ENCODE data around the gene DENND2A. TPM values are rescaled to one million over a fixed set of nuclear protein-coding genes. Genes with fewer than 3 reads are reported as not detected.
A peak's percentile ranks its signal among the peaks of the same experiment; 100 is the strongest.

Gene DENND2A
- total and polyA plus RNA-seq, 2 of the 4 experiments (the other 2 are of a cell fraction): 7.5 to 10.3 TPM

DNA sequence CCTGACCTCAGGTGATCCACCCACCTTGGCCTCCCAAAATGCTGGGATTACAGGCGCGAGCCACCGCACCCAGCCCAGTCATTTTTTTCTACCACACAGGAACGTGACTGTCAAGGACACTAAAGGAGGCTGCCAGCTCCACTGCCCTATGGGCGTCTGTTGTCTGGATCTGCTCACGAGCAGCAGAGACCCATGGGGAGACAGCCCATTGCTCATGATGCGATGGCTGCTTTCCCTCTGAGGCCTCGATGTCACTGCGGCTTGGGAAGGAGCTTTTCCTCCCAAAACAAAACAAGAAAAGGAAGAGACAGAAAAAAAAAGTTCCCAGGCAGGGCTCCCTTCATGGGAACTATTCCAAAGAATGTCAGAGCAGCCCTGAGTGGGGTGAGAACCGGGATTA lies 70.5 kb downstream of the DENND2A start:
- H2BK120ac ChIP-seq (ENCODE audit: low read depth, low read length): no peak overlapping the region
- no peak overlapping the region for H3K9ac ChIP-seq (ENCODE audit: low read depth, low read length)
- H3K23ac ChIP-seq (ENCODE audit: low read depth, low read length): no peak overlapping the region
- WGBS, 2 experiments (ENCODE audit: extremely low coverage in 2 of 2, insufficient read length in 1 of 2): 50% methylated on average over 2 of the region's 10 CpGs; no CpG with 5 or more reads in 1 of the 2 experiments
- no peak overlapping the region for H2AK9ac ChIP-seq (replicated peaks; ENCODE audit: low read depth, low read length, poor library complexity)
- H3K79me1 ChIP-seq (ENCODE audit: low read depth in 1 of 2, low read length in 2 of 2): peaks cover 0 to 3% of the 10 kb centered on the region in 2 experiments; a peak in 1 of 4 replicates
- intact Hi-C loops (cut with micrococcal nuclease): no loop called here
- H3K56ac ChIP-seq (ENCODE audit: extremely low read depth, insufficient read depth, low read length): no peak overlapping the region
- peaks cover 10% of the 10 kb centered on the region for H3K4me1 ChIP-seq (ENCODE audit: control insufficient read depth, insufficient read depth, low read length)
- H3K4me2 ChIP-seq (ENCODE audit: low read depth, low read length): no peak overlapping the region
- no peak overlapping the region for H3K4me3 ChIP-seq (ENCODE audit: insufficient read depth, low read depth, low read length)
- CTCF ChIA-PET: interaction anchor here (0.6 kb wide), 1 partner anchor 57 kb away, joined by 6 read pairs; no protein-coding TSS in a partner anchor
- peaks cover 6% of the 10 kb centered on the region for H3K9me1 ChIP-seq (ENCODE audit: insufficient read depth, low read length)
- no peak overlapping the region for H3K14ac ChIP-seq (replicated peaks; ENCODE audit: low read depth, low read length)
- H2BK5ac ChIP-seq (ENCODE audit: low read depth, low read length, poor library complexity, severe bottlenecking): no peak overlapping the region
- H3K4ac ChIP-seq (ENCODE audit: low read depth, low read length): peak overlapping the region; percentile 16; the same call in 1 of the 2 replicates
- H3K27me3 ChIP-seq (ENCODE audit: control insufficient read depth, insufficient read depth, low read length): no peaks in the 10 kb centered on the region
- no peak overlapping the region for H2BK20ac ChIP-seq (ENCODE audit: low read depth, low read length)
- in situ Hi-C loops (cut with MboI; ENCODE audit: low sequenced_read_pairs): no loop called here
- BruUV-seq (replicated peaks): no TSS peak
- POLR2A ChIA-PET (ENCODE audit: unreplicated experiment): no interaction called here
- H3K27ac ChIP-seq (ENCODE audit: insufficient read depth, low read length): no peak overlapping the region
- H4K20me1 ChIP-seq (ENCODE audit: insufficient read depth, low read length): no peaks in the 10 kb centered on the region; the same call in 1 of the 2 replicates
- dilution Hi-C loops (cut with HindIII; ENCODE audit: low sequenced_read_pairs, unreplicated experiment): no loop called here
- TF ChIP-seq RFX5 (IDR thresholded peaks at IDR 0.05; ENCODE audit: low read depth, low read length) (no peak), CHD1 (IDR thresholded peaks at IDR 0.05; ENCODE audit: low read depth, low read length) (no peak), USF2 (IDR thresholded peaks at IDR 0.05; ENCODE audit: low read depth, low read length) (no peak), MAFK (IDR thresholded peaks at IDR 0.05; ENCODE audit: low read depth, low read length) (no peak), POLR2A (IDR thresholded peaks at IDR 0.05; ENCODE audit: low read depth, low read length) (no peak), NFE2L2 (IDR thresholded peaks at IDR 0.05; ENCODE audit: low read depth, low read length) (no peak), SMC3 (IDR thresholded peaks at IDR 0.05; ENCODE audit: low read depth, low read length) (no peak), CEBPB (IDR thresholded peaks at IDR 0.05; ENCODE audit: low read depth, low read length) (no peak), ELK1 (IDR thresholded peaks at IDR 0.05; ENCODE audit: borderline replicate concordance, low read depth, low read length) (no peak), BHLHE40 (IDR thresholded peaks at IDR 0.05; ENCODE audit: low read depth, low read length) (no peak)
- TF ChIP-seq, protein P1, sequence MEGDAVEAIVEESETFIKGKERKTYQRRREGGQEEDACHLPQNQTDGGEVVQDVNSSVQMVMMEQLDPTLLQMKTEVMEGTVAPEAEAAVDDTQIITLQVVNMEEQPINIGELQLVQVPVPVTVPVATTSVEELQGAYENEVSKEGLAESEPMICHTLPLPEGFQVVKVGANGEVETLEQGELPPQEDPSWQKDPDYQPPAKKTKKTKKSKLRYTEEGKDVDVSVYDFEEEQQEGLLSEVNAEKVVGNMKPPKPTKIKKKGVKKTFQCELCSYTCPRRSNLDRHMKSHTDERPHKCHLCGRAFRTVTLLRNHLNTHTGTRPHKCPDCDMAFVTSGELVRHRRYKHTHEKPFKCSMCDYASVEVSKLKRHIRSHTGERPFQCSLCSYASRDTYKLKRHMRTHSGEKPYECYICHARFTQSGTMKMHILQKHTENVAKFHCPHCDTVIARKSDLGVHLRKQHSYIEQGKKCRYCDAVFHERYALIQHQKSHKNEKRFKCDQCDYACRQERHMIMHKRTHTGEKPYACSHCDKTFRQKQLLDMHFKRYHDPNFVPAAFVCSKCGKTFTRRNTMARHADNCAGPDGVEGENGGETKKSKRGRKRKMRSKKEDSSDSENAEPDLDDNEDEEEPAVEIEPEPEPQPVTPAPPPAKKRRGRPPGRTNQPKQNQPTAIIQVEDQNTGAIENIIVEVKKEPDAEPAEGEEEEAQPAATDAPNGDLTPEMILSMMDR (conservative IDR thresholded peaks at IDR 0.05; ENCODE audit: low read depth, low read length): no peak
- no peak overlapping the region for H2BK15ac ChIP-seq (ENCODE audit: low read depth, low read length)
- H3K36me3 ChIP-seq (ENCODE audit: control insufficient read depth, insufficient read depth, low read length): peaks cover 43% of the 10 kb centered on the region
- peak overlapping the region; percentile 27 for H2AFZ ChIP-seq (replicated peaks; ENCODE audit: low read length, poor library complexity)
- H4K91ac ChIP-seq (ENCODE audit: insufficient read depth, low read depth, low read length): no peak overlapping the region
- no peaks in the 10 kb centered on the region for H3K9me3 ChIP-seq (ENCODE audit: control insufficient read depth, insufficient read depth, low read length)
- H4K5ac ChIP-seq (ENCODE audit: low read depth, low read length): no peak overlapping the region
- no peak overlapping the region for H4K8ac ChIP-seq (ENCODE audit: low read depth in 2 of 2, low read length in 2 of 2)
- ATAC-seq (ENCODE audit: low read depth): no peak
- no peak for DNase-seq
- H2AK5ac ChIP-seq (ENCODE audit: low read depth, low read length): no peak overlapping the region
- no peak overlapping the region for H3K18ac ChIP-seq (ENCODE audit: low read depth, low read length)

All from IMR-90 (cell line).